Neural progenitor cell (in vitro differentiated cells): ENCODE results near the gene NBEAL2. TPM values are rescaled to one million over a fixed set of nuclear protein-coding genes. Genes with fewer than 3 reads are reported as not detected.

Experiments used
- DNase-seq: peaks from one replicate; pipeline ENCODE4 v3.0.0-alpha.2; 2016; ENCODE audit warnings: low spot score
- H2AFZ ChIP-seq: fragments of 200-600 bp; sonication (generic); replicated peaks from 2 replicates; pipeline ENCODE4 v1.6.1; 2016; ENCODE audit warnings: antibody characterized with exemption
- H3F3A ChIP-seq: fragments of 200-600 bp; sonication (generic); 2 replicates; pipeline ENCODE4 v1.6.1; 2016; ENCODE audit warnings: antibody characterized with exemption, low read depth
- H3K27ac ChIP-seq: fragments of 200-600 bp; sonication (generic); 2 replicates; pipeline ENCODE4 v1.5.1; 2016; ENCODE audit warnings: mild to moderate bottlenecking
- H3K27me3 ChIP-seq: fragments of 200-600 bp; sonication (generic); 2 replicates; pipeline ENCODE4 v1.6.1; 2016; ENCODE audit warnings: mild to moderate bottlenecking, moderate library complexity
- H3K36me3 ChIP-seq: fragments of 200-600 bp; sonication (generic); 2 replicates; pipeline ENCODE4 v1.5.1; 2016
- H3K4me1 ChIP-seq: fragments of 200-600 bp; sonication (generic); 2 replicates; pipeline ENCODE4 v1.6.1; 2016; ENCODE audit warnings: mixed run types
- H3K4me2 ChIP-seq: fragments of 200-600 bp; sonication (generic); 2 replicates; pipeline ENCODE4 v1.6.1; 2016
- H3K4me3 ChIP-seq: fragments of 200-600 bp; sonication (generic); 2 replicates; pipeline ENCODE4 v1.5.1; 2016
- H3K79me2 ChIP-seq: fragments of 200-600 bp; sonication (generic); 2 replicates; pipeline ENCODE4 v1.6.1; 2016; ENCODE audit warnings: low read depth
- H3K9ac ChIP-seq: fragments of 200-600 bp; sonication (generic); 2 replicates; pipeline ENCODE4 v1.6.1; 2016
- H3K9me3 ChIP-seq: fragments of 200-600 bp; sonication (generic); 2 replicates; pipeline ENCODE4 v1.5.1; 2016; ENCODE audit warnings: low read depth
- H4K20me1 ChIP-seq: fragments of 200-600 bp; sonication (generic); 2 replicates; pipeline ENCODE4 v1.6.1; 2016; ENCODE audit warnings: low read depth
- H3K27ac Mint-ChIP-seq: 3 replicates; pipeline ENCODE4 v1.8.0; 2021; ENCODE audit warnings: mixed read lengths
- H3K27me3 Mint-ChIP-seq: 2 replicates; pipeline ENCODE4 v1.8.0; 2022; ENCODE audit warnings: low read depth, mild to moderate bottlenecking, inconsistent platforms, moderate library complexity, mixed read lengths; ENCODE audit not compliant: insufficient read depth
- H3K36me3 Mint-ChIP-seq: 3 replicates; pipeline ENCODE4 v1.8.0; 2021; ENCODE audit warnings: mixed read lengths
- H3K4me1 Mint-ChIP-seq: 3 replicates; pipeline ENCODE4 v1.8.0; 2021; ENCODE audit warnings: mixed read lengths
- H3K4me3 Mint-ChIP-seq: 3 replicates; pipeline ENCODE4 v1.8.0; 2021; ENCODE audit warnings: mild to moderate bottlenecking, moderate library complexity, mixed read lengths
- H3K9me3 Mint-ChIP-seq: 3 replicates; pipeline ENCODE4 v1.8.0; 2020; ENCODE audit warnings: mixed read lengths
- CTCF ChIP-seq: fragments of 200-600 bp; sonication (generic); IDR thresholded peaks from 2 replicates; pipeline ENCODE4 v1.5.1; 2017; ENCODE audit warnings: antibody characterized with exemption, mild to moderate bottlenecking
- EZH2 ChIP-seq: fragments of 200-600 bp; sonication (generic); IDR thresholded peaks from 2 replicates; pipeline ENCODE4 v1.6.1; 2017; ENCODE audit warnings: antibody characterized with exemption, mild to moderate bottlenecking, moderate library complexity
- EZH2phosphoT487 ChIP-seq: fragments of 200-600 bp; sonication (generic); IDR thresholded peaks from 2 replicates; pipeline ENCODE4 v1.6.1; 2017; ENCODE audit warnings: antibody characterized with exemption
- total RNA-seq: library from RNA; depleted of rRNA; stranded (reverse); fragments of >200 nt; gene quantifications from 2 replicates; pipeline ENCODE4 v1.2.3, GENCODE V29; 2015; ENCODE audit warnings: low replicate concordance

NBEAL2 gene
- total RNA-seq, 1 donor from 2014 or later, result 6.3 TPM

- no peaks in the 10 kb centered on the region for H3K9me3 ChIP-seq
- H3K4me3 ChIP-seq, result no peak overlapping the region
- Mint-ChIP-seq H3K4me1 (no peaks in the 10 kb centered on the region), H3K36me3 (peaks cover 21% of the 10 kb centered on the region), H3K27me3 (peaks cover 5% of the 10 kb centered on the region), H3K9me3 (no peaks in the 10 kb centered on the region), H3K4me3 (no peak overlapping the region), H3K27ac (peak overlapping the region; percentile 7)
- H2AFZ ChIP-seq, result no peak overlapping the region
- H3K27me3 ChIP-seq, result no peaks in the 10 kb centered on the region
- H3K4me1 ChIP-seq, result no peaks in the 10 kb centered on the region
- no peak overlapping the region for H3K9ac ChIP-seq
- no peaks in the 10 kb centered on the region for H3K36me3 ChIP-seq
- no peak overlapping the region for H3K4me2 ChIP-seq
- no peak overlapping the region for H3K27ac ChIP-seq
- H4K20me1 ChIP-seq, result peaks cover 67% of the 10 kb centered on the region
- no peaks in the 10 kb centered on the region for H3F3A ChIP-seq
- peaks cover 93% of the 10 kb centered on the region for H3K79me2 ChIP-seq
- TF ChIP-seq EZH2 (no peak), CTCF (no peak), EZH2phosphoT487 (no peak)
- DNase-seq, result no peak
These were observed 10.6 kb upstream of the NBEAL2 start for GRCh38 chr3:46968783-46969428.

GRCh38 chr3:46970391-46971091, 8.9 kb upstream of the NBEAL2 start:
- Histone ChIP-seq H3K27ac (no peak overlapping the region), H3K4me2 (no peak overlapping the region), H3F3A (no peaks in the 10 kb centered on the region), H3K36me3 (no peaks in the 10 kb centered on the region), H3K27me3 (no peaks in the 10 kb centered on the region), H2AFZ (no peak overlapping the region), H3K4me3 (no peak overlapping the region), H3K9ac (no peak overlapping the region), H3K9me3 (no peaks in the 10 kb centered on the region), H3K79me2 (peaks cover 100% of the 10 kb centered on the region), H3K4me1 (no peaks in the 10 kb centered on the region), H4K20me1 (peaks cover 78% of the 10 kb centered on the region)
- peaks cover 23% of the 10 kb centered on the region for H3K36me3 Mint-ChIP-seq
- H3K4me1 Mint-ChIP-seq, result peaks cover 9% of the 10 kb centered on the region
- DNase-seq, result no peak
- TF ChIP-seq CTCF, result no peak
- TF ChIP-seq EZH2phosphoT487, result no peak
- no peak for TF ChIP-seq EZH2
- no peak overlapping the region for H3K27ac Mint-ChIP-seq
- H3K4me3 Mint-ChIP-seq, result no peak overlapping the region
- H3K27me3 Mint-ChIP-seq, result peaks cover 10% of the 10 kb centered on the region
- no peaks in the 10 kb centered on the region for H3K9me3 Mint-ChIP-seq

GRCh38 chr3:46971151-46971550, 8.3 kb upstream of the NBEAL2 start:
- Histone ChIP-seq H3K9me3 (no peaks in the 10 kb centered on the region), H3K27ac (no peak overlapping the region), H3K79me2 (peaks cover 100% of the 10 kb centered on the region), H3K4me1 (no peaks in the 10 kb centered on the region), H3K4me2 (no peak overlapping the region), H3F3A (no peaks in the 10 kb centered on the region), H3K36me3 (no peaks in the 10 kb centered on the region), H4K20me1 (peaks cover 84% of the 10 kb centered on the region), H2AFZ (no peak overlapping the region), H3K9ac (no peak overlapping the region), H3K4me3 (no peak overlapping the region), H3K27me3 (no peaks in the 10 kb centered on the region)
- H3K27ac Mint-ChIP-seq, result no peak overlapping the region
- peaks cover 11% of the 10 kb centered on the region for H3K4me1 Mint-ChIP-seq
- DNase-seq, result no peak
- H3K36me3 Mint-ChIP-seq, result peaks cover 17% of the 10 kb centered on the region
- no peaks in the 10 kb centered on the region for H3K9me3 Mint-ChIP-seq
- TF ChIP-seq CTCF (no peak), EZH2phosphoT487 (no peak), EZH2 (no peak)
- H3K27me3 Mint-ChIP-seq, result peaks cover 6% of the 10 kb centered on the region
- H3K4me3 Mint-ChIP-seq, result no peak overlapping the region
